ENCODE measurements around the gene ARHGAP15.

The ARHGAP15 gene

DNA sequence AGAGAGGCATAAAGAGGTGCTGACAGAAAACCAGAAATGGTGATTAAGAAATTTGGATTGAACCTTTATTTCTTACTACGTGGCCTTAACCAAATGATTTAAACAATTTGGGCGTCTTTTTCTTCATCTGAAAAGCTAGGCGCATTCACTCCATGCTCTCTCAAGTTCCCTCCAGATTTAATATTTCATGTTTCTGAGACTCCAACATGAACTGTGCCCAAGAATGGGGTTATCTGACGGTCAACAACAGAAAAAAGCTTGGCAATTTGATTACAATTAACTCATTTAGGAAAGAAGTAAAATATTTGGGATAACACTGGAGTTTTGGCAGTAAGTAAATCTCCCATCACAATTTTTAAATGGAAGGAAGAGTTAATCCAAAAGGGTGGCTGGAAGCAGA lies 345.4 kb downstream of the ARHGAP15 start:
- FAIRE-seq (no peak), DNase-seq (ENCODE audit: insufficient read length, low spot score) (no peak)
- TF ChIP-seq, protein P1, sequence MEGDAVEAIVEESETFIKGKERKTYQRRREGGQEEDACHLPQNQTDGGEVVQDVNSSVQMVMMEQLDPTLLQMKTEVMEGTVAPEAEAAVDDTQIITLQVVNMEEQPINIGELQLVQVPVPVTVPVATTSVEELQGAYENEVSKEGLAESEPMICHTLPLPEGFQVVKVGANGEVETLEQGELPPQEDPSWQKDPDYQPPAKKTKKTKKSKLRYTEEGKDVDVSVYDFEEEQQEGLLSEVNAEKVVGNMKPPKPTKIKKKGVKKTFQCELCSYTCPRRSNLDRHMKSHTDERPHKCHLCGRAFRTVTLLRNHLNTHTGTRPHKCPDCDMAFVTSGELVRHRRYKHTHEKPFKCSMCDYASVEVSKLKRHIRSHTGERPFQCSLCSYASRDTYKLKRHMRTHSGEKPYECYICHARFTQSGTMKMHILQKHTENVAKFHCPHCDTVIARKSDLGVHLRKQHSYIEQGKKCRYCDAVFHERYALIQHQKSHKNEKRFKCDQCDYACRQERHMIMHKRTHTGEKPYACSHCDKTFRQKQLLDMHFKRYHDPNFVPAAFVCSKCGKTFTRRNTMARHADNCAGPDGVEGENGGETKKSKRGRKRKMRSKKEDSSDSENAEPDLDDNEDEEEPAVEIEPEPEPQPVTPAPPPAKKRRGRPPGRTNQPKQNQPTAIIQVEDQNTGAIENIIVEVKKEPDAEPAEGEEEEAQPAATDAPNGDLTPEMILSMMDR (IDR thresholded peaks at IDR 0.05; ENCODE audit: insufficient read depth, missing control alignments), result no peak

DNA sequence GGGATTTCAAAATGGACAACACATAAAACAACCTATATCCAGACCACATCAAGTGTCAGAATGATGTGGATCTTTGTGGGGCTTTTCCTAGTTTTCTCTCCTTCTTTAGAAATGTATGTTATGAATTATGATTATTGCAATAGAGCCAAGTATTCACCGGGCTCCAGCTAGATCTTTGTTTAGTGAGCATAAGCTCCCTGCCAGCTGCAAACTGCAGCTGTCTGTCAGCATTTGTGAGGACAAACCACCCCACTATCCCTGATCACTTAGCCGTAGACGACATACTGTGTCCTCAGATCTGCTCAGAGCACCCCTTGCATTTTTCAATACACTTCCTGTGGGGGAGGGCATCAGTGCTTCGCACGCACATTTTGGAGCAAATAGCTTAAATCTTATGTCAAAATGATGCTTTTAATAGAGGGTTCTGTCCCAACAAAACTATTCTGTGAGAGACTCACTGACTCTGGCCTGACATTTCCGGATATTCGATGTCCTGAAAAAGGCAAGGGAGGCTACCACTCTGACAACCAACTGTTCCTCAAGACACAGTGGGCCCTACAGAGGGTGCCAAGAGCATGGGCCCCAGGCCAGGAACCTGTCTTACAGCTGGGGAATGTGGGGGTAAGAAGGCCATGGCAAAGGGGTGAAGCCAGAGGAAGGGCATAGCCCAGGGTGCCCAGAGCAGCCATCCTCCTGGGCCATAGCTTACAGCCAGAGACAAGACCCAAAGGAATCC lies 346.0 kb downstream of the ARHGAP15 start:
- TF ChIP-seq, protein P1 (IDR thresholded peaks at IDR 0.05; ENCODE audit: insufficient read depth, missing control alignments), result no peak
- DNase-seq (ENCODE audit: insufficient read length, low spot score) (no peak), FAIRE-seq (no peak)

DNA sequence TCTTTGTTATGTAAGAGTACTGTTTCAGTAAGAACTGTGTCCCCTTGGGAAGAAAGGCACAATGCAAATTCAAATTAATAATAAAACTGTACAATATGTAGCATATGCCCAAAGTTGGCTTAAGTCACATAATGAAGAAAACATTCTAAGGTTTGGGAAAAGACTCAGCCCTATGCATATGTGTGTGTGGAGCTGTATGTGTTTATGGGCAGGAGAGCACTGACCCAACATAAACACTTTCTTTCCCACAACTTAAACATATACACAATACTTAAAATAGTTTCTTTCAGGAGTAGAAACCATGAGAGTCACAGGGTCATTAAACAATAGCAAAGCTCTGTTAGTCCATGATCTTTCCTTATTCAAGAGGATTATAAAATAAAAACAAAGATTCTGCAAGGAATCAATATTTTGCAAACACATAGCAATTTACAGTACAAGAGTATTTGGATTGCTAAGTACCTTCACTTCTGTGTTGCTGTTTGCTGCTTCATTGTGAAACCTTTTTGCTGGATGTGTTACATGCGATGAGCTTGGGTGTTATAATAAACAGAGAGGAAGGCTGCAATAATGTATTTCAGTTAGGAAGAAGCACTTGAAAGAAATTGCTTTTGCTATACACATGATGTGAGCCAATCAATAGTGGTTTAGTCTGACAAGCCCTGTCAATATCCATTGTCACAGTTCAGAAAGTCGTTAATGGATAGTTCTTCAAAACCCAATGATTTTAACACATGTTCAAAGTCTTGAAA lies 347.3 kb downstream of the ARHGAP15 start:
- TF ChIP-seq, protein P1 (IDR thresholded peaks at IDR 0.05; ENCODE audit: insufficient read depth, missing control alignments), result no peak
- FAIRE-seq (no peak), DNase-seq (ENCODE audit: insufficient read length, low spot score) (no peak)

DNA sequence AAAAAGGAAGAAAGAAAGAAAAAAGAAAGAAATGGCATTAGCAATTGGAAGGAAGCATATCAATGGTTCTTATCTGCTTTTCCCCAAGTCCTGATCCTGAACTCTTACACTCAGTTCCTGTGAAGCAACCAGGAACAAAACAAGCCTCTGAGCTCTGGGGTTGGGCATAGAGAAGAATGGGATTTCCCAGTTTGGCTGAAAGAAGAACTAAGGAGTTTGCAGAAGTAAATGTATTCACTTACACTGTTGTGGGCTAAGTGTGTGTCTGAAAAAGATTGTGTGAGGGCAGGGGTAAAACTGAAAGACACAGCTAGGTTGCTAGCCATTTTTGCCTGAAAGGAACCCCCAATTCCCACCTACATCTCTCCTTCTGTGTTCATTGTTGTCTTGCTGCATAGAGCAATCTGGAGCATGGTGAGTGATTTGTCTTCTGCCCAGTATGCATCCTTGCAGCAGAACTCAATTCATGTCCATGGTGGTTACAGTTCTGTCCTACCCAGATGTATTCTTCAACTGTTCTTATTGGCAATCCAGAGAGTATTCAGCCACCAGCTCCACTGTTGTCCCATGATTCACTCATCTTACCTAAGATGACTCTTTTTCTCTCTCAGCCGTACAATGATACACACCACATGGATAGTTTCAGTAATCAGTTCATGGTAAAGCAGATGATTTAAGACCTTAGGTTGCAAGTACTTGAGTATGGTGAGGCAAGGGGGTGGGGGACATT lies 348.7 kb downstream of the ARHGAP15 start:
- no peak for FAIRE-seq
- DNase-seq (ENCODE audit: insufficient read length, low spot score), result no peak
- TF ChIP-seq, protein P1 (IDR thresholded peaks at IDR 0.05; ENCODE audit: insufficient read depth, missing control alignments), result no peak

DNA sequence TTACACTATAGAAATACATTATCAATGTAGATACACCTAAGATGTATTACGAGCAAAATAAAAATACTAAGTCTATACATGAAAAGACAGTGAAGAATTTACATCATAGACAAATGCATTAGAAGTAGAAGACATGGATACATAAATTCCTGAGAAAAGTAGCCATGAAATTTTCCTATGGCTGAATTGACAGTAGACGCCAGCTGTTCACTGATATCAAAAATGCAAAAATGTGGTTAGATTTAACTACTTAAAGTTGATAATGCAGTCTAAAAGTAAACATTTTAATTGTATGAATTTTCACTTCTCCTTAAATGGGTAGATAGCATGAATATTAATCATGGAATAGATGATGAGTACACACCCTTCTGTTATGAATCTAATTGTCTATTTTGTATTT lies 350.9 kb downstream of the ARHGAP15 start:
- DNase-seq (ENCODE audit: insufficient read length, low spot score), result no peak
- TF ChIP-seq, protein P1 (IDR thresholded peaks at IDR 0.05; ENCODE audit: insufficient read depth, missing control alignments), result no peak
- no peak for FAIRE-seq

DNA sequence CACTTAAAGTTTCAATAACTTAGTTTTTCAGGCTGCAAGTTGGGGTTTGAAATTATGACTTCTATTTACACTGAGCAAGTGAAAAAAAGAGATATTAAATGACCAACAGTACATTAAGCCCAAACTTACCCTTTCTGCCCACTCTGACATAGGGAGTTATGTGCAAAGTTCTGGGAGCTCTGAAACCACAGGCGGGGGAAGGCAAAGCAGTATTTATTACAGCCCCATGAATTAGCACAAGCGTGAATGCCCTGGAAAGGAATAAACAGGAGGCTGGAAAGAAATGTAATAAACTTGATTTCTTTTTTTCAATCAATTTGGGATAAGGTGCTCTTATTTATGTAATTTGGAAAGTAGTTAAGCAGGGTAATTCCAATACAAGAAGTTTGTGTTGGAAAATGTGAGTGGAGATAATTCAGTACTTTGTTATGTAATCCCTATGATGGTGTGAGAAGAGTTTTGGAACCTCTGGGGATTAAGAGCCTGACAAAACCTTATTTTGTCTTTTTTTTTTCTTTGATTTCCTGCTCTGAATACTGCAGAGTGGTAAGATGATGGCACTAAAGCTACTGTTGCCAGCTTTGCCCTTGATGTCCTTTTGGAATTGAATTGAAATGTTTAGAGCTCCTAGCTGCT lies 351.5 kb downstream of the ARHGAP15 start:
- no peak for DNase-seq (ENCODE audit: insufficient read length, low spot score)
- TF ChIP-seq, protein P1 (IDR thresholded peaks at IDR 0.05; ENCODE audit: insufficient read depth, missing control alignments), result no peak
- FAIRE-seq, result no peak
